Activated CD4-positive, alpha-beta T cell treated with anti-CD3 and anti-CD28 coated beads for 36 hours (primary cell): Measurements from ENCODE around the gene ANKRD18B. TPM values are rescaled to one million over a fixed set of nuclear protein-coding genes. Genes with fewer than 3 reads are reported as not detected.
A peak's percentile ranks its signal among the peaks of the same experiment; 100 is the strongest.
"Not testable (repeated sequence)": the region's sequence is repeated elsewhere in the genome, so short reads cannot be mapped to it uniquely, and the experiment has no call there.

Experiments used
- ATAC-seq: fragments of 200-7000 bp; cut with Tn5 transposase; one replicate; pipeline ENCODE4 v1.10.0; 2021; ENCODE audit warnings: mild to moderate bottlenecking, moderate library complexity
- CTCF ChIA-PET: fragments of 350-600 bp; sonication (Branson Sonifier 250); formaldehyde crosslinking; loops from one replicate; lab custom pipeline; 2021; ENCODE audit warnings: antibody characterized with exemption; lab: Charles Lee
- POLR2A ChIA-PET: fragments of 350-600 bp; sonication (Branson Sonifier 250); formaldehyde crosslinking; loops from one replicate; lab custom pipeline; 2021; ENCODE audit warnings: antibody characterized with exemption, inconsistent platforms; lab: Charles Lee
- DNase-seq: peaks from one replicate; pipeline ENCODE4 v3.0.0-alpha.2; 2020
- H3K27ac Mint-ChIP-seq: one replicate; pipeline ENCODE4 v1.8.0; 2021; ENCODE audit warnings: mixed read lengths
- H3K27me3 Mint-ChIP-seq: one replicate; pipeline ENCODE4 v1.8.0; 2021; ENCODE audit warnings: mixed read lengths
- H3K36me3 Mint-ChIP-seq: one replicate; pipeline ENCODE4 v1.8.0; 2021; ENCODE audit warnings: low read depth, mixed read lengths
- H3K4me1 Mint-ChIP-seq: one replicate; pipeline ENCODE4 v1.8.0; 2021; ENCODE audit warnings: mixed read lengths
- H3K4me3 Mint-ChIP-seq: one replicate; pipeline ENCODE4 v1.8.0; 2021; ENCODE audit warnings: mild to moderate bottlenecking, moderate library complexity, mixed read lengths
- H3K9me3 Mint-ChIP-seq: one replicate; pipeline ENCODE4 v1.8.0; 2021; ENCODE audit warnings: low read depth, mixed read lengths
- intact Hi-C, 2 experiments: fragments of 100-400 bp; cut with DNase I in 1 of 2; cut with micrococcal nuclease in 1 of 2; formaldehyde crosslinking; loops; one replicate each; pipeline versions ENCODE4 v1.14.2 to v1.15.1; 2022 to 2024; cut with DNase I, micrococcal nuclease
- total RNA-seq, 2 experiments: library from RNA; stranded (reverse); gene quantifications; one replicate each; pipeline ENCODE4 v1.2.3, GENCODE V29; 2021

Gene ANKRD18B
- total RNA-seq, 2 experiments from 2014 or later = 1.5 to 2.2 TPM

DNA sequence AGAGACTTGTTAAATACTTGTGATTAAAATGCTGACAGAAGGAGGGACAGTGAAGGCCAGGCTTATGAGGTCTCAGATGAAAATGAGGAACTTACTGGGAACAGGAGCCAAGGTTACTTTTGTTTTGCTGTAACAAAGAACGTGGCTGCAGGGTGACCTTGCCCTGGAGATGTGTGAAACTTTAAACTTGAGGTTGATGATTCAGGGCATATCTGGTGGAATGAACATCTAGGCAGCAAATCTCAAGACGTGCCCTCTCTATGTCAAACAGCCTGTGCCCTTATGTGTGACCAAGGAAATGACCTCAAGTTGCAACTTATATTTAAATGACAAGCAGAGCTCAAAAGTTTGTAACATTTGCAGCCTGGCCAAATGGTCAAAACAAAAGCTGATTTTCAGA lies 58.6 kb downstream of the ANKRD18B start:
- H3K9me3 Mint-ChIP-seq, POLR2A ChIA-PET, H3K27ac Mint-ChIP-seq, CTCF ChIA-PET, ATAC-seq, H3K36me3 Mint-ChIP-seq, DNase-seq, H3K27me3 Mint-ChIP-seq, H3K4me1 Mint-ChIP-seq, H3K4me3 Mint-ChIP-seq, intact Hi-C loops: not testable (repeated sequence)

DNA sequence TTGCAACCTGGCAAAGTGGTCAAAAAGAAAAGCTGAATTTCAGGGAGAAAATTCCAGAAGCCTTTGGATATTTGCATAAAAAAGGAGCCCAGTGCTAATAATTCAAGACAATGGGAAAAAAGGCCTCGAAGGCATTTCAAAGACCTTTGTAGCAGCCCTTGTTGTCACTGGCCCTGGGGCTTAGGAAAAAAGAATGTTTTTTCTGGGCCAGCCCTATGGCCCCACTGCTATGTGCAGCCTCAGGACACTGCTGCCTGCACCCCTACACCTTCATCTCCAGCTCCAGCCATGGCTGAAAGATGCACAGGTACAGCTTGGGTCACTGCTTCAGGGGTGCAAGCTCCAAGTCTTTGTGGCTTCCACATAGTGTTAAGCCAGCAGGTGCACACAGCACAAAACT lies 62.1 kb downstream of the ANKRD18B start:
- ATAC-seq, H3K27me3 Mint-ChIP-seq, intact Hi-C loops, H3K4me1 Mint-ChIP-seq, DNase-seq, H3K36me3 Mint-ChIP-seq, H3K4me3 Mint-ChIP-seq, POLR2A ChIA-PET, H3K9me3 Mint-ChIP-seq, H3K27ac Mint-ChIP-seq, CTCF ChIA-PET: not testable (repeated sequence)

DNA sequence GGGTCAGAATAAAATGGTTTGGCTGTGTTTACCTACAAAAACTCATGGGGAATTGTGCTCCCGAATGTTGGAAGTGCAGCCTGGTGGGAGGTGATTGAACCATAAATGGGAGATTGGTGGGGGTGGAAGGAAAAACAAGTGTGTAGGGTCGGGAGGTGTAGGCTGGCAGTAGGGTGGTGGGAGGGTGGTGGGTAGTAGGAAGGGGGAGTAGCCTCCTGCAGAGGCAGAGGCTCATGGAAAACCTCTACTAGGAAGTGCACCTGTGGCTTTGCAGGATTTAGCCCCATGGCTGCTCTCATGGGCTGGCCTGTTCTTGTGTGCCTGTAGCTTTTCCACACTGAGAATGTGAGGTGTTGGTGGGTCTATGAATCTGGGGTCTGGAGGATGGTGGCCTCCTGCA lies 63.7 kb downstream of the ANKRD18B start:
- intact Hi-C loops, H3K27me3 Mint-ChIP-seq, H3K4me3 Mint-ChIP-seq, H3K9me3 Mint-ChIP-seq, H3K4me1 Mint-ChIP-seq, DNase-seq, ATAC-seq, H3K27ac Mint-ChIP-seq, H3K36me3 Mint-ChIP-seq, CTCF ChIA-PET, POLR2A ChIA-PET: not testable (repeated sequence)

DNA sequence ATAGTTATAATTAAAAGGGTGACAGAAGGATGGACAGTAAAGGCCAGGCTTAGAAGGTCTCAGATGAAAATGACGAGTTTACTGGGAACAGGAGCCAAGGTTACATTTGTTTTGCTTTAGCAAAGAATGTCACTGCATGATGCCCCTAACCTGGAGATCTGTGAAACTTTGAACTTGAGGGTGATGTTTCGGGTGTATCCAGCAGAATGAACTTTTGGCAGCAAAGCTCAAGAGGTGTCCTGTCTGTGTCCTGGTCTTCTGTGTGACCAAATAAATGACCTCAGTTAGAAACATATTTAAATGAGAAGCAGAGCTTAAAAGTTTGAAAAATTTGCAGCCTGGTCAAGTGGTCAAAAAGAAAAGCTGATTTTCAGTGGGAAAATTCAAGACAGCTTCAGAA lies 64.8 kb downstream of the ANKRD18B start:
- H3K27me3 Mint-ChIP-seq, DNase-seq, H3K4me1 Mint-ChIP-seq, H3K27ac Mint-ChIP-seq, ATAC-seq, POLR2A ChIA-PET, intact Hi-C loops, CTCF ChIA-PET, H3K4me3 Mint-ChIP-seq, H3K36me3 Mint-ChIP-seq, H3K9me3 Mint-ChIP-seq: not testable (repeated sequence)

DNA sequence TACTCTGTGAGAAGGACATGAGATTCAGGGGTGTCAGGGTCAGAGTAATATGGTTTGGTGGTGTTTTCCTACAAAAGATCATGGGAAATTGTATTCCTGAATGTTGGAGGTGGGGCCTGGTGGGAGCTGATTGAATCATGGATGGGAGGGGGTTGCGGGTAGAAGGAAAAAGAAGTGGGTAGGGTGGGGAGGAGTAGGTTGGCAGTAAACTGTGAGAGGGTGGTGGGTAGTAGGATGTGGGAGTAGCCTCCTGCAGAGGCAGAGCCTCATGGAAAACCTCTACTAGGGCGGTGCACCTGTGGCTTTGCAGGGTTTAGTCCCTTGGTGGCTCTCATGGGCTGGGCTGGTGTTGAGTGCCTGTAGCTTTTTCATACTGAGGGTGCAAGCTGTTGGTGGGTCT lies 66.8 kb downstream of the ANKRD18B start:
- CTCF ChIA-PET, H3K9me3 Mint-ChIP-seq: not testable (repeated sequence)

DNA sequence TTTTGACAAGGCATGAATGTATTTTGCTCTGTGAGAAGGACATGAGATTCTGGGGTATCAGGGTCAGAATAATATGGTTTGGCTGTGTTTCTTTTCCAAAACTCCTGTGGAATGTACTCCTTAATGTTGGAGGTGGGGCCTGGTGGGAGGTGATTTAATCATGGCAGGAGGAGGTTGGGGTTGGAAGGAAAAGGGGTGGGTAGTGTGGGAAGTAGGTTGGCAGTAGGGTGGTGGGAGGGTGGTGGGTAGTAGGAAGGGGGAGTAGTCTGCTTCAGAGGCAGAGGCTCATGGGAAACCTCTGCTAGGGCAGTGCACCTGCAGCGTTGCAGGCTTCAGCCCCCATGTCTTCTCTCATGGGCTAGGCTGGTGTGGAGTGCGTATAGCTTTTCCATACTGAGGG lies 72.9 kb downstream of the ANKRD18B start:
- DNase-seq, intact Hi-C loops, H3K36me3 Mint-ChIP-seq, CTCF ChIA-PET, H3K4me1 Mint-ChIP-seq, ATAC-seq, POLR2A ChIA-PET, H3K27ac Mint-ChIP-seq, H3K4me3 Mint-ChIP-seq, H3K9me3 Mint-ChIP-seq, H3K27me3 Mint-ChIP-seq: not testable (repeated sequence)

More for the DNA sequence above, 66.8 kb downstream of the ANKRD18B start:
- H3K36me3 Mint-ChIP-seq, H3K27me3 Mint-ChIP-seq, ATAC-seq, H3K4me3 Mint-ChIP-seq, POLR2A ChIA-PET, intact Hi-C loops, H3K4me1 Mint-ChIP-seq, H3K27ac Mint-ChIP-seq, DNase-seq: not testable (repeated sequence)

DNA sequence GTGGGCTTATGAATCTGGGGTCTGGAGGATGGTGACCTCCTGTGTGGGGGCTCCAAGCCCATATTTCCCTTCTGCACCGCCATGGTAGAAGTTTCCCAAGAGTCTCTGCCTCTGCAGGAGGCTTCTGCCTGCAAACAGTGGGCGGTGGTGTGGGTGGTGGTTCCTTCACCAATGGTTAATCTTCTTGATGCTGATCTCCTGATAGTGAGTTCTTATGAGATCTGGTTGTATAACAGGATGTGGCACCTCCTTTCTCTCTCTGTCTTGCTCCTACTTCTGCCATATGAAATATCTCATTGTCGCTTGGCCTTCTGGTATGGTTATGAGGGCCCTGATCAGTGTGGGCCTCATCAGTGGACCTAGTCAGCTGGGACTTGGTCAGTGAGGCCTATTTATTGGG lies 73.3 kb downstream of the ANKRD18B start:
- H3K27me3 Mint-ChIP-seq, H3K4me1 Mint-ChIP-seq, ATAC-seq, intact Hi-C loops, H3K4me3 Mint-ChIP-seq, CTCF ChIA-PET, H3K36me3 Mint-ChIP-seq, H3K9me3 Mint-ChIP-seq, POLR2A ChIA-PET: not testable (repeated sequence)
- H3K27ac Mint-ChIP-seq = peak overlapping the region; percentile 78
- DNase-seq = peak; percentile 23

DNA sequence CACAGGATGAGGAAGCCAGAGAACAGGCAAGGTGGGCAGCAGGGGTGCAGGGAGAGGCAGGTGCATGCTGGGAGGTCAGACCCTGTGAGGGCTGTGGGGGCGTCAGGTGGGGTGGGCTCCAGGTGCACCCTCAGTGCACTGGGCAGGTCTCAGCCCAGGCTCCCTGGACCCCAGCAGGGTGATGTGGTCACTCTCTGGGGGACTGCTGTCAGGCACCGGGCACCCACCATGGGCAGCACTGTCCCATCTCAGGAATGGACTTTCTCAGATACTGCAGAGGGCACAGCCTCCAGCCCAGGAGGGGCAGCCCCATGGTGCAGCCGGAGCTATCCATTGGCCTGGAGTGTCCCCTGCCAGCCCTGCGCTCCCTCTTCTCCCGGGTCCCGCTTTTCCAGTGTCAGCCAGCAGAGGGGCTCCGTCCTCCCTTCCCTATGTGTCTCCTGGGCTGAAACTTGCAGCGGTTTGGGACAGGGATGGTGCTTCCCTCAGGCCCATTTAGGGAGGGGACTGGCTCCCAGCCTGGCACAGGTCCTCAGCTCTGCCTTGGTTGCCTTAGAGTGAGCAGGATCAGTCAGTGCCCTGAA lies 74.8 kb downstream of the ANKRD18B start:
- ATAC-seq, H3K4me3 Mint-ChIP-seq: not testable (repeated sequence)

DNA sequence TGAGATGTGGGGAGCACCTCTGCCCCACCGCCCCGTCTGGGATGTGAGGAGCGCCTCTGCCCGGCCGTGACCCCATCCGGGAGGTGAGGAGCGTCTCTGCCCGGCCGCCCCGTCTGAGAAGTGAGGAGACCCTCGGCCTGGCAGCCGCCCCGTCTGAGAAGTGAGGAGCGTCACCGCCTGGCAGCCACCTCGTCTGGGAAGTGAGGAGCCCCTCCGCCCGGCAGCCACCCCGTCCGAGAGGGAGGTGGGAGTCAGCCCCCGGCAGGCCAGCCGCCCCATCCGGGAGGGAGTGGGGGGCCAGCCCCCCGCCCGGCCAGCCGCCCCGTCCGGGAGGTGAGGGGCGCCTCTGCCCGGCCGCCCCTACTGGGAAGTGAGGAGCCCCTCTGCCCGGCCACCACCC lies 76.9 kb downstream of the ANKRD18B start:
- POLR2A ChIA-PET, H3K36me3 Mint-ChIP-seq, H3K4me1 Mint-ChIP-seq, intact Hi-C loops, H3K27ac Mint-ChIP-seq, DNase-seq, H3K9me3 Mint-ChIP-seq, ATAC-seq, H3K4me3 Mint-ChIP-seq, H3K27me3 Mint-ChIP-seq, CTCF ChIA-PET: not testable (repeated sequence)

More for the DNA sequence above, 74.8 kb downstream of the ANKRD18B start:
- H3K36me3 Mint-ChIP-seq, H3K9me3 Mint-ChIP-seq, H3K4me1 Mint-ChIP-seq, intact Hi-C loops, H3K27me3 Mint-ChIP-seq, CTCF ChIA-PET, DNase-seq, H3K27ac Mint-ChIP-seq, POLR2A ChIA-PET: not testable (repeated sequence)

DNA sequence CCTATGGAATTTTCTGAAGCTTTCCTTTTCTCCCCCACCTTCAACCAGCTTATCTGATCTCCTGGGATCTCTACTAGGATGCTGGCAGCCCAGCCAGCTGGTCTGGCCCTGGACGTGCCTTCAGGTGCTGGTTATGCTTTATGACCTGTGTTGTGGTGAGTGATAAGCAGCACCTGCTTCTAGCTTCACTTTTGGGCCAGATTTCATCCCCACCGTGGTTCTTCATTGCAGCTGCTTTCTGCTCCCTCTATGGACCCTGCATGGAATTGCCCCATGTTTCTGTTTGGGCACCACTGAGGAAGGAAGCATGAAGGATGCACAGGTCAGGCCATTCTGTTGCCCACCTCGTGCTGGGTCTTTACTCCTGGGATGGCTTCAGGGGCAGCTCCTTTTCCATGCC lies 80.2 kb downstream of the ANKRD18B start:
- H3K36me3 Mint-ChIP-seq, H3K4me1 Mint-ChIP-seq, H3K4me3 Mint-ChIP-seq, DNase-seq, H3K9me3 Mint-ChIP-seq, ATAC-seq, intact Hi-C loops, POLR2A ChIA-PET, H3K27me3 Mint-ChIP-seq, H3K27ac Mint-ChIP-seq: not testable (repeated sequence)
- CTCF ChIA-PET = interaction anchor here (0.6 to 1.4 kb wide), 3 partner anchors 20 to 116 kb away, joined by 3 to 4 read pairs (median 3); no protein-coding TSS in a partner anchor

DNA sequence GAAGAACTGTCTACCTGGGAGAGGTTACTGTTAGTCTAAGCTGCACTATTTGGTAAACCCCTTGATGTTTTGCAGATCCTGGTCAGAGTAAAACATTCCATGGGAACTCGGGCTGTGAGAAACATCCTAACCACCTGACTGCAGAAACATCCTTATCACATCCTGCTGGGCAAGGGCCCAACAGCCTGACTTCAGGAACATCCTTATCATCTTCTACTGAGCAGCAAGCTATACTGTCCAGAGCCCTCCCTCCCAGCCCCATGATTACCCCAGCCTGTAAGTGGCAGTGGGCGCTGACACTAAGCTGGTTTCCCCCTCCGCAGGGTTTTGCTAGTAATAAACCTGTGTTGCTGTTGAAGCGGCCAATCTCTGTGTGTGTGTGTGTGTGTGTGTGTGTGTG lies 80.9 kb downstream of the ANKRD18B start:
- CTCF ChIA-PET = interaction anchor here (1.0 kb wide), 1 partner anchor 19 kb away, joined by 4 read pairs; no protein-coding TSS in a partner anchor
- POLR2A ChIA-PET, H3K27ac Mint-ChIP-seq, DNase-seq, H3K36me3 Mint-ChIP-seq, H3K4me1 Mint-ChIP-seq, H3K4me3 Mint-ChIP-seq, H3K9me3 Mint-ChIP-seq, ATAC-seq, intact Hi-C loops: not testable (repeated sequence)
- peaks cover 11% of the 10 kb centered on the region for H3K27me3 Mint-ChIP-seq

DNA sequence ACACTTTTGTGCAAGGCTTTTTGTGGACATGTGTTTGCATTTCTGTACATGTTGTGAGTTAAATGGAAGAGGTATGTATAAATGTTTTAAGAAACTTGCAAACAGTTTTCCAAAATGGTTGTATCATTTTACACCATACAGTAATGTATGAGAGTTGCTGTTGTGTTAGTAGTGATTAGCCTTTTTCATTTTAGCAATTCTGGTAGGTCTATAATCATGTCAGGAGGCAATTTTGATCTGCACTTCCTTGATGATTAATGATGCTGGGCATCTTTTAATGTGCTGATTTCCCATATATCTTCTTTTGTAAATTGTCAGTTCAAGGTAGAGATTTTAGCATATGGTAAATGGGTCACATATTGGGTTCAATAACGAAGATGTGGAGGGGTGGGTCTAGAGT lies 87.3 kb downstream of the ANKRD18B start:
- Mint-ChIP-seq H3K4me3 (no peak overlapping the region), H3K9me3 (peaks cover 5% of the 10 kb centered on the region), H3K27ac (no peak overlapping the region), H3K4me1 (no peaks in the 10 kb centered on the region), H3K27me3 (peaks cover 25% of the 10 kb centered on the region), H3K36me3 (no peaks in the 10 kb centered on the region)
- ATAC-seq (no peak), DNase-seq (no peak)
- intact Hi-C loops = no loop called here
- POLR2A ChIA-PET = no interaction called here
- CTCF ChIA-PET = interaction anchor here (1.3 kb wide), 1 partner anchor 10 kb away, joined by 3 read pairs; no protein-coding TSS in a partner anchor
